Kidney epithelial cell (primary cell): ENCODE results near the gene ELMO1. TPM values are rescaled to one million over a fixed set of nuclear protein-coding genes. Genes with fewer than 3 reads are reported as not detected.

ENCODE experiments used
- DNase-seq: peaks from one replicate; pipeline ENCODE4 v3.0.0-alpha.2; 2010; ENCODE audit warnings: low read depth
- H3K27me3 ChIP-seq: 2 replicates; pipeline ENCODE4 v1.6.0; 2011; ENCODE audit warnings: low read length; ENCODE audit not compliant: control insufficient read depth, insufficient read depth
- H3K36me3 ChIP-seq: 2 replicates; pipeline ENCODE4 v1.5.1; 2011; ENCODE audit warnings: low read length; ENCODE audit not compliant: control insufficient read depth, insufficient read depth
- H3K4me3 ChIP-seq: 2 replicates; pipeline ENCODE4 v1.5.1; 2011; ENCODE audit warnings: low read depth, mild to moderate bottlenecking, control low read depth, low read length
- CTCF ChIP-seq: IDR thresholded peaks from 2 replicates; pipeline ENCODE4 v1.5.1; 2011; ENCODE audit warnings: mild to moderate bottlenecking, moderate library complexity, low read length, control low read depth, inconsistent platforms; ENCODE audit not compliant: insufficient read depth, poor library complexity, severe bottlenecking
- total RNA-seq: library from RNA; depleted of rRNA; stranded (reverse); fragments of >200 nt; gene quantifications from 2 replicates; pipeline ENCODE4 v1.2.3, GENCODE V29; 2015

ELMO1 gene
- total RNA-seq, 1 donor from 2014 or later: 11.4 TPM

- no peak for TF ChIP-seq CTCF
- no peak for DNase-seq
- no peak overlapping the region for H3K4me3 ChIP-seq
- no peaks in the 10 kb centered on the region for H3K36me3 ChIP-seq
- H3K27me3 ChIP-seq: no peaks in the 10 kb centered on the region
Observed at GRCh38 chr7:36880108-36880507, 568.6 kb downstream of the ELMO1 start.

GRCh38 chr7:36879021-36879420 lies 569.6 kb downstream of the ELMO1 start:
- Histone ChIP-seq H3K36me3 (no peaks in the 10 kb centered on the region), H3K27me3 (no peaks in the 10 kb centered on the region), H3K4me3 (no peak overlapping the region)
- no peak for TF ChIP-seq CTCF
- no peak for DNase-seq

- no peak for DNase-seq
- no peaks in the 10 kb centered on the region for H3K27me3 ChIP-seq
- TF ChIP-seq CTCF: no peak
- H3K4me3 ChIP-seq: no peak overlapping the region
- no peaks in the 10 kb centered on the region for H3K36me3 ChIP-seq
Observed at GRCh38 chr7:36878288-36878687, 570.4 kb downstream of the ELMO1 start.

GRCh38 chr7:36875794-36876193 lies 572.9 kb downstream of the ELMO1 start:
- TF ChIP-seq CTCF: no peak
- no peak for DNase-seq
- Histone ChIP-seq H3K4me3 (no peak overlapping the region), H3K27me3 (no peaks in the 10 kb centered on the region), H3K36me3 (no peaks in the 10 kb centered on the region)

GRCh38 chr7:36874041-36874440 lies 574.6 kb downstream of the ELMO1 start:
- DNase-seq: no peak
- Histone ChIP-seq H3K36me3 (no peaks in the 10 kb centered on the region), H3K4me3 (no peak overlapping the region), H3K27me3 (no peaks in the 10 kb centered on the region)
- no peak for TF ChIP-seq CTCF

- Histone ChIP-seq H3K27me3 (no peaks in the 10 kb centered on the region), H3K36me3 (no peaks in the 10 kb centered on the region), H3K4me3 (no peak overlapping the region)
- no peak for DNase-seq
- no peak for TF ChIP-seq CTCF
Observed at GRCh38 chr7:36871863-36872262, 576.8 kb downstream of the ELMO1 start.
